Muscle layer of colon (tissue), 2 donors: Measurements from ENCODE around the gene SPRED3.
"Not testable (repeated sequence)": the region's sequence is repeated elsewhere in the genome, so short reads cannot be mapped to it uniquely, and the experiment has no call there.

Experiments
- H3K27ac ChIP-seq: one replicate; pipeline ENCODE4 v1.7.0; 2013; ENCODE audit warnings: low read depth, mild to moderate bottlenecking, low read length, moderate library complexity
- H3K27me3 ChIP-seq, 2 donors: one replicate each; pipeline ENCODE4 v1.7.0; 2013; ENCODE audit warnings: low read length in 2 of 2, mild to moderate bottlenecking in 2 of 2; ENCODE audit not compliant: insufficient read depth in 2 of 2, control insufficient read depth in 1 of 2
- H3K36me3 ChIP-seq: one replicate; pipeline ENCODE4 v1.7.0; 2013; ENCODE audit warnings: mild to moderate bottlenecking, low read length; ENCODE audit not compliant: insufficient read depth
- H3K4me1 ChIP-seq: one replicate; pipeline ENCODE4 v1.7.0; 2013; ENCODE audit warnings: mild to moderate bottlenecking, low read length; ENCODE audit not compliant: insufficient read depth
- H3K4me3 ChIP-seq, 2 donors: one replicate each; pipeline ENCODE4 v1.7.0; 2013; ENCODE audit warnings: low read length in 2 of 2, low read depth in 1 of 2, mild to moderate bottlenecking in 1 of 2, moderate library complexity in 1 of 2
- H3K9ac ChIP-seq: one replicate; pipeline ENCODE4 v1.7.0; 2013; ENCODE audit warnings: low read length
- H3K9me3 ChIP-seq: one replicate; pipeline ENCODE4 v1.7.0; 2013; ENCODE audit warnings: mild to moderate bottlenecking, low read length
- donor health status: abdominal sarcoma.
- donor health status: Adenocarcinoma of cecum.

SPRED3 gene

DNA sequence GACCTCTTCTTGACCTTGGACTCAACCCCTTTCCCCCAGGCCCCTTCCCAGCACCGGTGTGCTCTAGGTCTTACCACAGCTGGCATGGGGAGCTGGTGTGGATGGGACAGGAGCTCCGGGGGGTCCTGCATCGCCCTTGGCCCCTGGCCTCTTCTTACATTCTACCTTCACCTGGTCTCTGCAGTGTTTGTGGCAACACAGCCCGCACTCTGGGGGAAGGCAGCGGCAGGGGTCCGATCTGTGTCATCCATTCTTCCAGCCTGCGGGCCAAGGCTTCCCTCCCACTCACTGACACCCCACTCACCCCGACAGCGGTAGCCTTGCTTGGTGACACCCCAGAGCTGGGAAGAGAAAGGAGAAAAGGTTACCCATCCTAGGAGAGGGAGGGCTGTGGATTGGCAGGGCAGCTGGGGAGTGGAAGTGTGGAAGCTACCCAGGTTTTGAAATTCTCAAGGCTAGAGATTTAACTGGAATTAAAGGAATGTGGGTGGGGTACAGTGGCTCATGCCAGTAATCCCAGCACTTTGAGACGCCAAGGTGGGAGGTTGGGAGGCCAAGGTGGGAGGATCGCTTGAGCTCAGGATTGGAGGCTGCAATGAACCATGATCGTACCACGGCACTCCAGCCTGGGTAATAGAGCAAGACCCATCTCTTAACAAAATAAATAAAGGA lies 22.7 kb downstream of the SPRED3 start:
- Histone ChIP-seq H3K27me3 (no peaks in the 10 kb centered on the region), H3K36me3 (peaks cover 8% of the 10 kb centered on the region), H3K27ac (no peak overlapping the region), H3K9ac (no peak overlapping the region), H3K4me3 (no peak overlapping the region), H3K9me3 (no peaks in the 10 kb centered on the region), H3K4me1 (no peaks in the 10 kb centered on the region)

DNA sequence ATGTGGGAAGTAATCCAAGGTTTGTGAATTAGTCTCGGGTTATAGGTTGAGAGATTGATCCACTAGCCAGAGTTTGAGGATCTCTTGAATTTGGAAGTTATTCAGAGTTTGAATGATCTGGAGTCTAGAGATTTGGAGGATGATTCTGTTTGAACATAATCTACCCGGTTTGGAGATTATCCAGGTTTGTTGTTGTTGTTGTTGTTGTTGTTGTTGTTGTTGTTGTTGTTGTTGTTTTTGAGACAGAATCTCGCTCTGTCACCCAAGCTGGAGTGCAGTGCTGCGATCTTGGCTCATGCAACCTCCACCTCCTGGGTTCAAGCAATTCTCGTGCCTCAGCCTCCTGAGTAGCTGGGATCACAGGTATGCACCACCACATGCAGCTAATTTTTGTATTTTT lies 23.4 kb downstream of the SPRED3 start:
- not testable (repeated sequence) for H3K4me1 ChIP-seq, H3K9ac ChIP-seq, H3K36me3 ChIP-seq, H3K4me3 ChIP-seq, H3K27ac ChIP-seq, H3K27me3 ChIP-seq, H3K9me3 ChIP-seq

DNA sequence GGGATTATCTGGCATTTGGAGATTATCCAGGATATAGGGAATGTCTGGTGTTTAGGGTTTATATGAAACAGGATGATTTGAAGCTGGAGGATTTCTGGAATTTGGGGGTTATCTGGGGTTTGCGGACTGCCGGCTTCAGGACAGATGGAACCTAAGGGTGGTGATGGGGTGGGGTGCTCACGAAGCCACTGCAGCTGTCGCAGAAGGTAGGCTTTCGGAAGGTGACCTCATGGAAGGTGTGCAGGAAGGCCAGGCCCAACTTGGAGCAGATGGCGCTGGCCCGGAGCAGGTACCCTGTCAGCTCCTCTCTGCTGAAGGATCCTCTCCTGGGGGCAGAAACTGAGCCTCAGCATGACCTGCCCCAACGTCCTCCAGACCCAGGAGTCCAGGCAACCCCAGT lies 24.0 kb downstream of the SPRED3 start:
- H3K36me3 ChIP-seq, result no peaks in the 10 kb centered on the region
- peaks cover 0 to 3% of the 10 kb centered on the region in 2 donors for H3K27me3 ChIP-seq
- no peak overlapping the region for H3K4me3 ChIP-seq
- H3K9me3 ChIP-seq, result no peaks in the 10 kb centered on the region
- no peak overlapping the region for H3K9ac ChIP-seq
- no peaks in the 10 kb centered on the region for H3K4me1 ChIP-seq
- H3K27ac ChIP-seq, result no peak overlapping the region

DNA sequence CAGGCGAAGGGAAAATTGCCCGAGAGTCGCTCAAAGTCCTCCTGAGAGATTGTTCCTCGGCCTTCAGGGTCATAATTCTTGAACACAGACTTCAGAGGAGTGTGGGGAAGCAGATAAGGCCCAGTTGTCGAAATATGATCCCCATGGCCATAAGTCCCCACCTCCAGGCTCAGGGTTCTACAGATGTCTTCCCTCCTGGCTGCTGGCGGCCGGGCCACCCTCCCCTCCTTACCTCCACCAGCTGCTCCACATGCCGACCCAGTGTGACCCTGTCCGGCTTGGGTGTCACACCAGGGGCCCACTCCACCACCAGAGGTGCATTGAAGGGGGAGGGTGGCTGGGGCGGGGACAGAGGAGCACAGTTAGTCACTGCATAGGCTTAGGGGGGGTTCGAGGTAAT lies 24.5 kb downstream of the SPRED3 start:
- Histone ChIP-seq H3K4me3 (no peak overlapping the region), H3K27ac (no peak overlapping the region)

DNA sequence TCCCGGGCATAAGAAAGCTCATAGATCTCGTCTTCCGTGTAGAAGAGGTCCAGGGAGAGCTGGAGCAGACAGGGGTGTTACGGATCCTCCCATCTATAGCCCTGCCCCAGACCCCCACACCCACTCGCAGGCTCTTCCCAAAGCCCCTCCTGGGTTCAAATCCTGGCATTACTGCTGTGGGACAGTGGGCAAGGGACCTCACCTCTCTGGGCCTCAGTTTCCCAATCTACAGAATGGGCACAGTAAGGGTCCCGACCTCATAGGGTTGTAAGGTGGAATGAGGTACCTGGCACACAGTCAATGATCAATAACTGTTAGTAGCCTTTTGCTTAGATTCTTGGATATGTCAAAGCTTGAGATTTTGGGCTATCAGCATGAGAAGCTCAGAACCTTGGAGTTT lies 24.9 kb downstream of the SPRED3 start:
- Histone ChIP-seq H3K36me3 (no peaks in the 10 kb centered on the region), H3K9me3 (no peaks in the 10 kb centered on the region)

More for the DNA sequence above, 24.5 kb downstream of the SPRED3 start:
- Histone ChIP-seq H3K36me3 (no peaks in the 10 kb centered on the region), H3K27me3 (peaks cover 0 to 8% of the 10 kb centered on the region in 2 donors), H3K4me1 (no peaks in the 10 kb centered on the region), H3K9ac (no peak overlapping the region), H3K9me3 (no peaks in the 10 kb centered on the region)

DNA sequence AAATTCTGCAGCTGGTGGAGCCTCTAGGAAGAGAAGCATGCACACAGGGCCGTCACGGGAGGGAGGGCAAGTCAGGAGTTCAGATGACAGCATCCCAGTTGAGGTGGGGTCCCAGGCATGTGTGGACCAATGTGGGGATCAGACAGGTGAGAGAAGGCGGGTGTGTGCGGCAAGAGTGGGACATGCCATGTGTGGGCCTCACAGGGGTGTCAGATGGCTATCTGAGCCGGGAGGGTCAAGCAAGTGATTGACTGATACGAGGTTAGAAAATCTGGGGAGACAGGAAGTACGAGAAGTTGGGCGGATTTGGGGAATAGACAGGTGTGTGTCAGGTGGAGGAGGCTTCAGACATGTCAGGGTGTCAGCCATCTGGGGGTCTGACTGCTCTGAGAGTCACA lies 28.6 kb downstream of the SPRED3 start:
- Histone ChIP-seq H3K4me1 (no peaks in the 10 kb centered on the region), H3K27me3 (peaks cover 0 to 15% of the 10 kb centered on the region in 2 donors), H3K36me3 (no peaks in the 10 kb centered on the region), H3K4me3 (no peak overlapping the region), H3K9ac (no peak overlapping the region), H3K27ac (no peak overlapping the region), H3K9me3 (no peaks in the 10 kb centered on the region)

More for the DNA sequence above, 24.9 kb downstream of the SPRED3 start:
- Histone ChIP-seq H3K27me3 (peaks cover 0 to 12% of the 10 kb centered on the region in 2 donors), H3K4me3 (no peak overlapping the region), H3K9ac (no peak overlapping the region), H3K27ac (no peak overlapping the region), H3K4me1 (no peaks in the 10 kb centered on the region)

DNA sequence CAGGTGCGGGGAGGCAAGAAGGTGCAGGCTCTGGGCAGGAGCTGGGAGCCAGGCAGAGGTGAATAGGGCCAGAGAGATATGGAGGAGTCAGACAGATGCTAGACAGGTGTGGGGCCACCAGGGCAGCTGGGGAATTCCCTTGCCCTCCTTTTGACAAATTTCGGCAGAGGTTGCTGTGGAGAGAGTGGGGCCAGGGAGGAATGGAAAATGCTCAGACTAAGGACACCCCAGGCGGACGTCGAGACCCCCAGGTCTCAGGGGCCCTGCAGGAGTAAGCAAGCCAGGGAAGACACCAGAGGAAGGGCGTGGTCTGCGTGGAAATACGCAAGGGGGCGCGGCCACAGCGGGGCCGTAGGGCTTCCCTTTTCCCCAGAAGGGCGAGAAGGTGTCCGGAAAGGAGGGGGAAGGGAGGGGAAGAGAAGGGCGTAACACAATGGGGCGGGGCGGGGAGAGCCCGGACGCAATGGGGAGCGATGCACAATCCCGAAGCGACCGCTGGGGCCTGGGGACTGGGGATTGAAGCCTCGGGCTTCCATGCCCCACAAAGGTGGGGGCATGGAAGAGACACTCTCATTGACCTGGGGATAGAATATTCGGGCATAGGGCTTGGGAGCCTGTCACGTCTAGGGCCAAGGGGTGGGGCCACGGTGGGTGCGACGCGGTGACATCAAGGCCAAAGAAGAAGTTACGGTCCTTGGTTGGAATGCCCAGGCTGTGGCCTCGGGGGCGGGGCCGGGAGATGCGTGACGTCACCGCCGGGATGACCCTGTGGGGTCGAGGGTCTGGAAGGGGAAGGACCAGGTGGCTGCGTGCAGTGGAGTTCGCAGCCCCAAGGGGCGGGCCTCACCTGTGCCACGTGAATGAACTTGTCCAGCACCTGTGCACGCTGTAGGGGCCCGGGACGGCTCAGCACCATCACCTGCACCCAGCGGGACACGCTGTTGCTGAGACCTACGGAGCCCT lies 29.3 kb downstream of the SPRED3 start:
- Histone ChIP-seq H3K9me3 (no peaks in the 10 kb centered on the region), H3K36me3 (no peaks in the 10 kb centered on the region), H3K27ac (no peak overlapping the region), H3K4me1 (no peaks in the 10 kb centered on the region), H3K27me3 (peaks cover 0 to 15% of the 10 kb centered on the region in 2 donors), H3K9ac (no peak overlapping the region), H3K4me3 (peak overlapping the region in 1 of 2 donors; percentile 27)

DNA sequence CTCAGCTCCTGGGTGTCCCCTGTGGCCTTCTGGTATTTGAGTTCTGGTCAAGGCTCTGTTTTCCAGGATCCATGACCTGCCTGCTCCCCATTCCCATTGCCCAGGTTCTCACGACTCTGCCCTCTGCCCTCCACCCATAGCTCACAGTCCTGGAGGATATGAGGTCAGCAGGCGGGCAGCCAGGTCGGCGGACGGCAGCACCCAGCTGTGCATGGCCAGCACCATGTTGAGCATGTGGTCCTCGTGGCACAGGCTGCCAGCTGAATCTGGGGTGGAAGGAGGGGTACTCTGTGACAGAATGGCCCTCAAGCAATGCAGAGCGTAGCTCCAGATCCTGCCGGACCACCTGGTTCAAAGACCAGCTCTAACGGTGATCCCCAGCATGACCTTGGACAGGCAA lies 32.4 kb downstream of the SPRED3 start:
- no peaks in the 10 kb centered on the region for H3K4me1 ChIP-seq

DNA sequence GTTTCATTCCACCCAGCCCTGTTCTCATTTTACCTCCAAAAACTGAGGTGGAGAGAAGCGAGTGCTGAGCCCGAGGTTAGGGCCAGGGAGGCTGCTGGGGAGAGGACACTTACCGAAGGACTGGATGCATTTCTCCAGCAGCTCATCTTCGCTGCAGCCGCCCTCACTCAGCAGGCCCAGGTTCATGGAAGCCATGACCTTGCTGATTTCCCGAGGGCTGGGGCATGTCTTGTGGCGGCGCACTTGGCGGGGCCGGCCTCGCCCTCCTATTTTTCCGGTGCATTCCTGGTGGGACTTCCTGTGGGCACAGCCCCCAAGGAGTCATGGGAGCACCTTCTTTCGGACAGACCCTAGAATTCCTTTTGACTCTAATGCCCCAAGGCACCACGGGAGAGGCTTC lies 33.4 kb downstream of the SPRED3 start:
- Histone ChIP-seq H3K9me3 (no peaks in the 10 kb centered on the region), H3K36me3 (no peaks in the 10 kb centered on the region), H3K4me3 (no peak overlapping the region), H3K27ac (no peak overlapping the region), H3K27me3 (peaks cover 0 to 28% of the 10 kb centered on the region in 2 donors), H3K9ac (no peak overlapping the region), H3K4me1 (no peaks in the 10 kb centered on the region)

More for the DNA sequence above, 32.4 kb downstream of the SPRED3 start:
- H3K36me3 ChIP-seq, result no peaks in the 10 kb centered on the region
- H3K27me3 ChIP-seq, result peaks cover 0 to 28% of the 10 kb centered on the region in 2 donors
- no peak overlapping the region for H3K4me3 ChIP-seq
- H3K9me3 ChIP-seq, result no peaks in the 10 kb centered on the region
- H3K9ac ChIP-seq, result no peak overlapping the region
- H3K27ac ChIP-seq, result no peak overlapping the region

DNA sequence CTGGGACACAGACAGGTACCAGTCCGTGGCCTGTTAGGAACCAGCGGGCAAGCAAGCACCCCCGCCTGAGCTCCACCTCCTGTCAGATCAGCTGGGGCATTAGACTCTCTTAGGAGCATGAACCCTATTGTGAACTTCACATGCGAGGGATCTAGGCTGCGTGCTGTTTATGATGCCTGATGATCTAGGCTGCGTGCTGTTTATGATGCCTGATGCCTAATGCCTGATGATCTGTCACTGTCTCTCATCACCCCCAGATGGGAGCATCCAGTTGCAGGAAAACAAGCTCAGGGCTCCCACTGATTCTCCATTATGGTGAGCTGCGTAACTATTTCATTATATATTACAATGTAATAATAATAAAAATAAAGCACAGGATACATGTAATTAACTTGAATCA lies 33.9 kb downstream of the SPRED3 start:
- Histone ChIP-seq H3K36me3 (no peaks in the 10 kb centered on the region), H3K4me1 (no peaks in the 10 kb centered on the region), H3K27me3 (peaks cover 0 to 26% of the 10 kb centered on the region in 2 donors), H3K4me3 (no peak overlapping the region), H3K9ac (no peak overlapping the region), H3K9me3 (no peaks in the 10 kb centered on the region), H3K27ac (no peak overlapping the region)

DNA sequence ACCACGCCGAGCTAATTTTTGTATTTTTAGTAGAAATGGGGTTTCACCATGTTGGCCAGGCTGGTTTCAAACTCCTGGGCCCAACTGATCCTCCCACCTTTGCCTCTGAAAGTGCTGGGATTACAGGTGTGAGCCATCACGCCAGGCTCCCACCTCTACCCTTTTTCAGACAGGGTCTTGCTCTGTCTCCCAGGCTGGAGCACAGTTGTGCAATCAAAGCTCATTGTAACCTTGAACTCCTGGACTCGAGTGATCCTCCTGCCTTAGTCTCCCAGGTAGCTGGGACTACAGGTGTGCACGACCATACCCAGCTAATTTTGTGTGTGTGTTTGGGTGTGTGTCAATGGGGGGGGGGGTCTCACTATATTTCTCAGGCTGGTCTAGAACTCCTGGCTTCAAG lies 35.8 kb downstream of the SPRED3 start:
- no peak overlapping the region for H3K4me3 ChIP-seq
- no peaks in the 10 kb centered on the region for H3K4me1 ChIP-seq
- H3K9ac ChIP-seq, result no peak overlapping the region
- H3K27me3 ChIP-seq, result peaks cover 0 to 13% of the 10 kb centered on the region in 2 donors
- H3K36me3 ChIP-seq, result no peaks in the 10 kb centered on the region
- H3K9me3 ChIP-seq, result no peaks in the 10 kb centered on the region
- no peak overlapping the region for H3K27ac ChIP-seq
